HG03066 (cell line): Measurements from ENCODE around the gene FAM219B.
A peak's percentile ranks its signal among the peaks of the same experiment; 100 is the strongest.
"Not testable (repeated sequence)": the region's sequence is repeated elsewhere in the genome, so short reads cannot be mapped to it uniquely, and the experiment has no call there.

Experiments used
- ATAC-seq: cut with Tn5 transposase; IDR thresholded peaks from one replicate; pipeline ENCODE4 v1.9.1; 2021; ENCODE audit warnings: low read depth; ENCODE audit not compliant: unreplicated experiment

Gene FAM219B, protein sequence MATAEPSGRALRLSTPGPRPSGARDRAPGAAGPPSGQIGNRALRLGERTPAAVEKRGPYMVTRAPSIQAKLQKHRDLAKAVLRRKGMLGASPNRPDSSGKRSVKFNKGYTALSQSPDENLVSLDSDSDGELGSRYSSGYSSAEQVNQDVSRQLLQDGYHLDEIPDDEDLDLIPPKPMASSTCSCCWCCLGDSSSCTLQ

GRCh38 chr15:74906450-74907162 is at the start of gene FAM219B:
FAM219B (minus strand) TSS chr15:74906851; CDS start chr15:74906800, 51 bp downstream.
- ATAC-seq = peak; percentile 86

DNA sequence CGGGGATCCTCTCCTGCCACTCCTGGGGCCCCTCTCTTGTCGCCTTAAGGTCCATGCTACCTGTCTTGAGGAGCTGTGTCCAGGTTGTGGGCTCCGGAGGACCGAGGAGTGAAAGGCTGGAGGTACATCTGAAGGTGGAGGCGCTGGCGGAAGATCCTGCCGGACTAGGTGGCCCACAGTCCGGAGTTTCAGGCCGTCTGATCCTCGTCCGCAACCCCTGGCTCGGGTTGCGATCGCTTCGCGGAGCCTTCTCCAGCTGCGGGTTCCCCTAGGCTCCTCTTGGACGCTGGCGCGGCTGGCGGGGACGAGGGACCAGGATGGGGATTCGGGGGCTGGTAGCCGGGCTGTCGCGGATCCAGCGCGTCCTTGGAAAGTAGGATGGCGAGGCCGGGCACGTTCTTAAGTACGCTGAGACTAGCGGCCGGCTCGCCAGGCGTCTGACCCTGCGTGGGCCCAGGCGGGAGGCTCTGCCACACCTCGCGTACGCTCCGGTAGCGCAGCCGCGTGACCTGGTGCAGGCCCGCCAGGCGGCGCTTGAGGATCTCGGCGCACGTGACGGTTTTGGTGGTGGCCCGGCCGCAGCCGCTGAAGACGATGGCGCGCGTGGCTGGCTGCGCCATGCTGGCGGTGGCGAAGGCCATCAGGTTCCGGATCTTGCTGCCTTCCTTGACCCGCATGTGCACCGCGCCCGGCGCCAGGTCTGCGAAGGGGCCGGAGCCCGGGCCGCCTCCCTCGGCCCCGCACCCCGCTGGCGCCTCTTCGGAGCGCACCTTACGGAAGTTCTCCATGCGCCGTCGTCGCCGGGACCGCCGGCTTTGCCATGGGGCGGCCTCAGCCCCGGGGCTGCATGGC is 49.4 kb upstream of the FAM219B start:
- peak; percentile 29 for ATAC-seq

GRCh38 chr15:74955017-74955416 is 48.4 kb upstream of the FAM219B start:
- no peak for ATAC-seq

DNA sequence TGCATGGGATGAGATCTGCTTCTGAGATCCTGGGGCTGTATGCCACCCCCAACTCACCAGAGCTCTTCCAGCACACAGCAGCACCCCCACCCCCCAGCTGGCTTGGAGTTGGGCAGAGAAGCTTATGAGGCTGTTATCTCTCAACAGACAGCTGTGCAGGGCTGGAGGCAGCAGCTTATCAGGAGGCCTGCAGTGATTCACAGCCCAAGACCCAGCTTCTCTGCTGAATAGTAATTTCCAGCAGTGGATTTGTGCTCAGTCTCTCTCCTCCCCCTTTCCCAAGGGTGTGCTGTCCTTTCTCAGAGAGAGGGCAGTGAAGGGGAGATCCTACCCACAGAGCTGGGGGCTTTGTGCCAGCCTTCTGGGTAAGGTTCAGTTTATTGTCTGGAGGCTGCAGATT is 47.9 kb upstream of the FAM219B start:
- ATAC-seq = no peak

- no peak for ATAC-seq
Measured at GRCh38 chr15:74951006-74951405, 44.4 kb upstream of the FAM219B start.

GRCh38 chr15:74950078-74950908 is 43.6 kb upstream of the FAM219B start:
- no peak for ATAC-seq

DNA sequence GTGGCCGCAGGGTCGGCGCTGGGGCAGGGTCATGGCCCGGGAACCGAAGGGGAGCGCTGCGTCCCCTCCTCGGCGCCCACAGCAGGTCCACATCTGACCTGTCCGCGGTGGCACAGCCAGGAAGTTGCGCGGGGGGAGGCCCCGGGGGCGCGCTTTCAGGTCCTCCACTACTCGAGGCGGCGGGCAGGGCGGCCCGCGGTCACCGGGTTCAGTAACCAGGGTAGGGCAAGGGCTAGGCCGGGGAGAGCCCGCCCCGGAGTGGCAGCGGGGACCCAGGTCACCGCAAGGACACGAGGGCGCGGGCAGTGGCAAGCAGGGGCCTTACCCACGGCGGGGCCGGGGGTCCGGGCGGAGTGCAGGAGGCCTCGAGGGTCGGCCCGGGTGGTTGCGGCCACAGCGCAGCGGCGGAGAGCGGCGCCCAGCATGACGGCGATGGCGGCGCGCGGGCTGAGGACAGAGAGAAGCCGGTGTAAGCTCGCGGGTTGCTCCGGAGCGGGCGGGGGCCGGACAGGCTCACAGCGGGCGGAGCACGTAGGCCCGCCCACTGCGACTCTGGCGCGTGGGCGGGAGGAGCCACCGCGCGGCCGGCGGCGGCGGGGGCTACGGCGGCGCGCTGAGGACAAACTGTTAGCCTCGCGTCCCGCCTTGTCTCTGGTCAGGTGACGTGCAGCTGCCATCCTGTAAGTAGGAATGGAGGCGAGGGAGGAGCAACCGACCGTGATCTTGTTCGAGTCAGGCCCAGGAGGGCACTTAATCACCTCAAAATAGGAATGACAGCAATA is 31.1 kb upstream of the FAM219B start, which contains the start of gene COX5A:
COX5A (minus strand) TSS at position 484 of the 782 bp plus-strand sequence; CDS start at position 425, 59 bp downstream.
- ATAC-seq = peak; percentile 84

- no peak for ATAC-seq
Measured at GRCh38 chr15:74937272-74937589, 30.6 kb upstream of the FAM219B start.

- not testable (repeated sequence) for ATAC-seq
Measured at GRCh38 chr15:74935193-74935592, 28.5 kb upstream of the FAM219B start.

DNA sequence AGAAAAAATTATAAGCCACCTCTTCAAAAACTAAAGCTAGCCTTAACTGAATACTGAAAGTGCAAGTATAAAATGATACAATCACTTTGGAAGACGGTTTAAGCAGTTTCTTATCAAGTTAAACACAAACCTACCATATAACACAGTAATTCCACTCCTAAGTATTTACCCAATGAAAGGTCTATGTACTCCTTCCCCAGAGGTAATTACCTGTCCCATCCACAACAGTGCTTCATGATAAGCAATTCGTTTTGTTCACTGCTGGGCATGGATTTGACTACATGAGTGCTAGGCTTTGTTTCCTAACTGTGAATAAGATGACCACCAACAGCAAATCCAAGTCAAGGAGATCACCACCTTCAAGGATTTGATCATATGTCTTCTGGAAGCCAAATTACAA is 26.9 kb upstream of the FAM219B start:
- ATAC-seq = no peak

- no peak for ATAC-seq
Measured at GRCh38 chr15:74928771-74929198, 22.1 kb upstream of the FAM219B start.

DNA sequence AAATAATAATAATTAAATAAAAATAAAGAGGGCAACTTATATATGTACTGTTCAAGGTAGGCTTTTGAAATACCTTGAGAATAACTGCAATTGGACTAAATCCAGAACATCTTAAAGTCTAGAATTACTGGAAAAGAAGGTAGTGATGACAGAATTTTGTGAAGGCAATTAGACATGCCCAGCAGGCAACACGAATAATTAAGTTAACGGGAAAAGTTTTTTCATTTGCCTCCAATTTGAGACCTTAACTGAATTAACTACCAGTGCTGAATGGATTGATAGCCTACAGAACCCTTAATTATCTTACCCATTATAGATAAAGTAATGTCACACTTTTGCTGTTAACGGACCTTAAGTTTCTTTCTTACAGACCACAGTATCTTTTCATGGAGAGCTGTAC is 17.9 kb upstream of the FAM219B start:
- no peak for ATAC-seq

- ATAC-seq = no peak
Measured at GRCh38 chr15:74920456-74920855, 13.8 kb upstream of the FAM219B start.

DNA sequence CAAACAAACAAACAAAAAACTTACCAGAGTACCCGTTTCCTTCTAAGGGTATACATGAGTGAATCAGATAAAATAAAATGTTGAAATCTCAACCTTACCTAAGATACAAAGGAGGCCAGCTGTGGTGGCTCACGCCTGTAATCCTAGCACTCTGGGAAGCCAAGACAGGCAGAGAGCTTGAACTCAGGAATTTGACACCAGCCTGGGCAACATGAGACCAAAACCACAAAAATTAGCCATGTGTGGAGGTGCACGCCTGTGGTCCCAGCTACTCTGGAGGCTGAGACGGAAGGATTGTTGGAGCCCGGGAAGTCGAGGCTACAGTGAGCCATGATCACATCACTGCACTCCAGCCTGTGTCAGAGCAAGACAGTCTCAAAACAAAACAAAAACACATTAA is 11.0 kb upstream of the FAM219B start:
- no peak for ATAC-seq

- not testable (repeated sequence) for ATAC-seq
Measured at GRCh38 chr15:74913799-74914198, 7.1 kb upstream of the FAM219B start.

GRCh38 chr15:74913041-74913440 is 6.4 kb upstream of the FAM219B start:
- no peak for ATAC-seq

- ATAC-seq = no peak
Measured at GRCh38 chr15:74908635-74909034, 2.0 kb upstream of the FAM219B start.

DNA sequence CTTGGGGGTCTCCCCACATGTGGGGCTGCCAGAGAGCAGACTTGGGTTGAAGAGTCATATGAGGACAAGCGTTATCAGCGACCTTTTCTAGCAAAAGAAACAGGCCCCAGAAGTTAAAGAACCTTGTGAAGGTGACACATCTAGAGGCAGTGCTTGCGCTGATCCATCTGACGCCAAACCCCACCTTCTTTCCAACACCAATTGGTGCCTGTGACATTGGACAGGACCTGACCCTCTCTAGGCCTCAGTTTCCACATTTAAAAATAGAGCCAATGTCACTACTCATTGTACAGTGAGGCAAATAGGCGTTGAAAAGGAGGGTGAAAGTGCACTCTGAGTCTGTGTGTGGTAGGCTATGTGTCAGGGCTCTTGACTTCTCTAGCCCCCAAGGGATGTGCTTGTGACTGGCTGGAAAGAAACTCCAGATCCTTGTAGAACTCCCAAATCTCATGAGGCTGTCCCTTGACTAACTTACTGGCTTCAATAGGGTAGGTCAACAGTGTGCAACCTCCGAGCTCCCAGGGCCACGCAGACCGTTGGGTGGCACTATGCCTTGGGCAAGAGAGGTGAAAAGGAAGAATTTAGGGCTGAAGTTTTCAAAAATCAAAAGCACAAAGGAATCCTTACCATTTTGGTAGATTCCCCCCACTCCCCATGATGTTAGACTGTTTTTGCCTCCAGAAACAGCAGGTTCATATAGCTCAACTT is 666 bp upstream of the FAM219B start:
- peak; percentile 14 for ATAC-seq

DNA sequence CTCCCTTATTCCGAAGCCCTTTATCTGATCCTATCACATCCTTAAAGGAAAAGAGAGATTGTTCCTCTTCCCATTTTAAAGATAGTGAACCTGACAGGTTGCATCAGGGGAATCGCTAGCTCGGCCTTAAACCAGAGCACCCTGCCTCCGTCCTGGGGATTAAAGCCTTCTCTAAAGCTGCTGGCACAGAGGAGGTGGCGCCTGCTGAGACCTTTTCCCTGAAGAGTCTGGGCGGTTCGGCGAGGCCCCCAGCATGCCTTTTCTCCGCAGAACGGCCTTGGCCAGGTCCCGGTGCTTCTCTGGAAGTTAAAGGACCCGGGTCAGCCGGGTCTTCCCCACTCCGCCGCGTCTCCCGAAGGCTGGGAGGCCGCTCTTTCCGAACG is 593 bp downstream of the FAM219B start:
- ATAC-seq = peak; percentile 16
